ENCODE data around the gene IP6K3.

GRCh38 chr6:33693186-33694105 is 53.3 kb downstream of the IP6K3 start:
- no peak for TF ChIP-seq CTCF (optimal IDR thresholded peaks at IDR 0.05 in 1 of 3, IDR thresholded peaks at IDR 0.05 in 1 of 3, conservative IDR thresholded peaks at IDR 0.05 in 1 of 3; ENCODE audit: extremely low read depth in 1 of 3, insufficient read depth in 2 of 3, low read length in 3 of 3)
- no peak for TF ChIP-seq EZH2 (IDR thresholded peaks at IDR 0.05; ENCODE audit: low read length)

All from keratinocyte (primary cell).